ENCODE measurements around the gene TGM1.

Gene TGM1

GRCh38 chr14:24271134-24271833, 8.3 kb upstream of the TGM1 start, which contains the start of gene RABGGTA:
Gene RABGGTA, minus strand, starts transcription at chr14:24271597. Its CDS starts 482 bp downstream, at chr14:24271115.
- peak; percentile 78 for DNase-seq (ENCODE audit: low spot score)

- no peak for DNase-seq (ENCODE audit: low spot score)
Observed at GRCh38 chr14:24270537-24271133, 7.7 kb upstream of the TGM1 start.

- no peak for DNase-seq (ENCODE audit: low spot score)
Observed at GRCh38 chr14:24269910-24270536, 7.0 kb upstream of the TGM1 start.

GRCh38 chr14:24269368-24269767, 6.4 kb upstream of the TGM1 start:
- DNase-seq (ENCODE audit: low spot score): no peak

- DNase-seq (ENCODE audit: low spot score): no peak
Observed at GRCh38 chr14:24268225-24268624, 5.2 kb upstream of the TGM1 start.

- no peak for DNase-seq (ENCODE audit: low spot score)
Observed at GRCh38 chr14:24267516-24267915, 4.5 kb upstream of the TGM1 start.

GRCh38 chr14:24266344-24267244, 3.6 kb upstream of the TGM1 start:
- no peak for DNase-seq (ENCODE audit: low spot score)

- DNase-seq (ENCODE audit: low spot score): no peak
Observed at GRCh38 chr14:24264298-24264697, 1.3 kb upstream of the TGM1 start.

GRCh38 chr14:24263848-24264247, 871 bp upstream of the TGM1 start:
- DNase-seq (ENCODE audit: low spot score): no peak

GRCh38 chr14:24261969-24262327, 1.0 kb downstream of the TGM1 start:
- no peak for DNase-seq (ENCODE audit: low spot score)

GRCh38 chr14:24261256-24261968, 1.6 kb downstream of the TGM1 start:
- no peak for DNase-seq (ENCODE audit: low spot score)

GRCh38 chr14:24260780-24261157, 2.2 kb downstream of the TGM1 start:
- DNase-seq (ENCODE audit: low spot score): no peak

GRCh38 chr14:24260026-24260779, 2.8 kb downstream of the TGM1 start:
- no peak for DNase-seq (ENCODE audit: low spot score)

GRCh38 chr14:24259282-24260025, 3.5 kb downstream of the TGM1 start:
- DNase-seq (ENCODE audit: low spot score): no peak

- DNase-seq (ENCODE audit: low spot score): no peak
Observed at GRCh38 chr14:24258548-24259265, 4.3 kb downstream of the TGM1 start.

- DNase-seq (ENCODE audit: low spot score): no peak
Observed at GRCh38 chr14:24258119-24258518, 4.9 kb downstream of the TGM1 start.

- no peak for DNase-seq (ENCODE audit: low spot score)
Observed at GRCh38 chr14:24256960-24257359, 6.0 kb downstream of the TGM1 start.

- DNase-seq (ENCODE audit: low spot score): no peak
Observed at GRCh38 chr14:24255931-24256711, 6.9 kb downstream of the TGM1 start.

- no peak for DNase-seq (ENCODE audit: low spot score)
Observed at GRCh38 chr14:24255438-24255837, 7.5 kb downstream of the TGM1 start.
